C4-2B (cell line): ENCODE results near the gene ZBTB20.

Source experiments
- H3K27ac ChIP-seq: fragments of 450-650 bp; 2 replicates; pipeline ENCODE4 v1.5.1; 2017
- ZFX ChIP-seq: fragments of 450-650 bp; IDR thresholded peaks from 2 replicates; pipeline ENCODE4 v1.6.1; 2017
- TF ChIP-seq, protein P1 (sequence below): fragments of 450-650 bp; conservative IDR thresholded peaks from 2 replicates; pipeline ENCODE4 v1.5.1; 2017; ENCODE audit warnings: mild to moderate bottlenecking

The ZBTB20 gene

DNA sequence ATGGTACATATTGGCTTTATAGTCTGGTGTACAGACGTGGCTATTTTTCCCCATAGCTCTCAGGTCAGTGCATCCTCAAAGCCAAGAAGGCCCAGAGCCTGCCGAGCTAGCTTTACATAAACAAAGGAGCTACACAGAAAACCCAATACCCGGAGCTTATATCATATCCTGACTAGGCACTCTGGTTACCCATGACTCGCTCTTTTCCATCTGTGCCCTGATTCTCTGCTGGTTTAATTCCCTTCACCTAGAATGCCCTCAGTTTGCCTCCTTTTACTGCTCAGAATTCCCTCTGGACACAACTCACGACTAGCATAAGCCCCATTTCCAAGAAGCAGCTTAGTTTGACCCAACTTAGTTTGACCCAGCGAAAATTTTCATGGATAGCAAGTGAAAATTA, 742.5 kb downstream of the ZBTB20 start:
- TF ChIP-seq, protein P1, sequence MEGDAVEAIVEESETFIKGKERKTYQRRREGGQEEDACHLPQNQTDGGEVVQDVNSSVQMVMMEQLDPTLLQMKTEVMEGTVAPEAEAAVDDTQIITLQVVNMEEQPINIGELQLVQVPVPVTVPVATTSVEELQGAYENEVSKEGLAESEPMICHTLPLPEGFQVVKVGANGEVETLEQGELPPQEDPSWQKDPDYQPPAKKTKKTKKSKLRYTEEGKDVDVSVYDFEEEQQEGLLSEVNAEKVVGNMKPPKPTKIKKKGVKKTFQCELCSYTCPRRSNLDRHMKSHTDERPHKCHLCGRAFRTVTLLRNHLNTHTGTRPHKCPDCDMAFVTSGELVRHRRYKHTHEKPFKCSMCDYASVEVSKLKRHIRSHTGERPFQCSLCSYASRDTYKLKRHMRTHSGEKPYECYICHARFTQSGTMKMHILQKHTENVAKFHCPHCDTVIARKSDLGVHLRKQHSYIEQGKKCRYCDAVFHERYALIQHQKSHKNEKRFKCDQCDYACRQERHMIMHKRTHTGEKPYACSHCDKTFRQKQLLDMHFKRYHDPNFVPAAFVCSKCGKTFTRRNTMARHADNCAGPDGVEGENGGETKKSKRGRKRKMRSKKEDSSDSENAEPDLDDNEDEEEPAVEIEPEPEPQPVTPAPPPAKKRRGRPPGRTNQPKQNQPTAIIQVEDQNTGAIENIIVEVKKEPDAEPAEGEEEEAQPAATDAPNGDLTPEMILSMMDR, result no peak
- TF ChIP-seq ZFX, result no peak

DNA sequence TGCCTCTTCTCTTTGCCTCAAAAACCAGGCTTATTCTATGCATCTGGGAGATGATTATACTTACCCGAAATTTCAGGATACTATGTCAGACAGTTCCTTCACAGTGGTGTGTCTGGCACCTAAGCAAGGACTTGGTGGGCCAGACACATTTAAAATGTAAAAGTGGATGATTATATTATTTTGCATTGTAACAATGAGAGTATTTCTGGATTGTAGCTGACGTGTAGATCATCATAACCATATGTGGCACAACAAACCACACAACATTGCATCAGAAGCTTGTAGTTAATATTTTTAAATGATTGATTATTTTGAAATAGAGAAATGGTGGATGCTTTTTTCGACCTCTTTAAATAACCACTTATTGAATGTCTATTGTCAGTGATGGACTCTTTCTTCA, 744.2 kb downstream of the ZBTB20 start:
- no peak overlapping the region for H3K27ac ChIP-seq
- no peak for TF ChIP-seq ZFX
- TF ChIP-seq, protein P1, result no peak

More for the DNA sequence above, 742.5 kb downstream of the ZBTB20 start:
- no peak overlapping the region for H3K27ac ChIP-seq

DNA sequence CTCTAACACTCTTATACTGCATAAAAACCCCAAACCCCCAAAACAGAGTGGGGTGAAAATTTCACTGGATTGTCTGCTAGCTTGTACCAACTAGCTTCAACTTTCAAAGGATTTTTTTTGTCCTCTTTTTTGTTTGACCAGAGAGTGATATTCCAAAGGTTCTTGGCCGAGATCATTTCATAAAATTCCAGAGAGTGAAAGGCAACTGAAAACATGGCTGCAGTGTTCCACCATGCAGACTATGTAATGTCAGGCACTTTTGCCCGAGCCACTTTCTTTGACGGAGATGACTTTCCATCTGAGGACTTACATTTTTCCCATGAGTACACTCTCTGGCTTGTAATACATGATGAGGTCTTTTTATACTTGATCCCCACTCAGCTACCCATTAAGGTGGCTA, 745.7 kb downstream of the ZBTB20 start:
- H3K27ac ChIP-seq, result no peak overlapping the region
- no peak for TF ChIP-seq ZFX
- TF ChIP-seq, protein P1, result no peak

DNA sequence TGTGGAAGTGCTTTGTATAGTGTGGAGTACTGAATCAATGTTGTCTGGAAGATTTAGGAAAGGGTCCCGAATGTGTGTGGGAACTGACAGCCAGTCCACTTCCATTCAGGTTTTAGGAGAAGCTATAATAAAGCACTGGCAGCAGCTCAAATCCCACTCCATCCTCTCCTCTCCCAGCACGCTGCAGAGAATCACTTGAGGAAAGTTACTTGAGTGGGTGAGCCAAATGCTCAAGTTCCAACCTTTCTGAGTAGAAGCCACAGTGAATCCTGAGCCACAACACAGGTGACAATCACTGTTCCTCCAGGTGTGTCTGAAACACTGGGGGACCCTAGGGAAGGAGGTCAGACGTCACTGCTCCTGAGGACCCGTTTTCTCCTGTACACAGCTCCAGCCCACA, 746.7 kb downstream of the ZBTB20 start:
- H3K27ac ChIP-seq, result no peak overlapping the region
- TF ChIP-seq ZFX, result no peak
- TF ChIP-seq, protein P1, result no peak

DNA sequence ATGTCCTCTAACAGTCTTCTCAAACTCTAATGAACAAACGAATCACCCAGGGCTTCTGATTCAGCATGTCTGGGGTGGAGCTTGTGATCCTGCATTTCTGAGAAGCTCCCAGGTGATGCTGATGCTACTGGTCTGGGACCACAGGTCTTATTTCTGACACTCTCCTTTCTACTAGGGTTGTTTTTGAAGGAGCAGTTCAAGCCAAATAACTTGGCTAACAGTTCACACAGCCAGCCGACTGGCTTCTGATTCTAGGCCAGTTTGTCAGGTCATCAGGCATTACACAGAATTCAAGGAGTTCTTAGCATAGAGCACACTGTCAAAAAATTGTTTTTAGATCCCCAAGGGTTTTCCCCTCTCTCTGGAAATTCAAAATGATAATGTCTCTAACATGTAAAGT, 752.5 kb downstream of the ZBTB20 start:
- no peak overlapping the region for H3K27ac ChIP-seq
- TF ChIP-seq, protein P1, result no peak
- no peak for TF ChIP-seq ZFX

DNA sequence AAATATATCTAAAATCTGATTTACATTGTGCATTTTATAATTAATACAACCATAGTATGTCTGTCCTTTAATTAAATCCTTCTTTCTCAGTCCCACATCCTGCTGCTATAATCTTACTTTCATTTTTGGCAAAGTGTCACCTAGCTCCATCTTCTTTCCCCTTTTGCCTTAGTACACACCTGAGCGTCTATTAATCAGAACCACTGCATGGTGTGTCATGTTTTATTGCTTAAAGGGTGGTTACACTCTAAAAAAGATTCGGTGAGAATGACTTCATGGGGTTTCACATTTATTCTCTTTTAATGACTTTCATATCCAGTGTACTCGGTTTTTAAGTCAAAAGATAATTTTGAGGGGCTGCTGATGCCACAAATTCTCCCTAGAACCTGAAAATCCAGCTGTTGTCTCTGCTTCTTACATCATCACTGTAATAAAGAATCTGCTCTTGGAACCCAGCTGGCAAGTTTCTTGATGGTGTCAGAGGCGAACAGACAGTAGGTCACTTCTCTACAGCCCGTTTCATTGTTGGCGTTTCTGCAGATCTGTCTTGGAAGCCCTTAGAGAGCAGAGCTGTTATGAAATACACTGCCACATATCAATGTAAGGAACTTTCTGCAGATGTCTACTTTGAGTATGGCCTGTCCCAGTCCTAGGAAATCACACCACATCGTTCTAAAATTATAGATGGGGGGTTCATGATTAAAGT, 753.6 kb downstream of the ZBTB20 start:
- TF ChIP-seq ZFX, result no peak
- TF ChIP-seq, protein P1, result no peak
- no peak overlapping the region for H3K27ac ChIP-seq

DNA sequence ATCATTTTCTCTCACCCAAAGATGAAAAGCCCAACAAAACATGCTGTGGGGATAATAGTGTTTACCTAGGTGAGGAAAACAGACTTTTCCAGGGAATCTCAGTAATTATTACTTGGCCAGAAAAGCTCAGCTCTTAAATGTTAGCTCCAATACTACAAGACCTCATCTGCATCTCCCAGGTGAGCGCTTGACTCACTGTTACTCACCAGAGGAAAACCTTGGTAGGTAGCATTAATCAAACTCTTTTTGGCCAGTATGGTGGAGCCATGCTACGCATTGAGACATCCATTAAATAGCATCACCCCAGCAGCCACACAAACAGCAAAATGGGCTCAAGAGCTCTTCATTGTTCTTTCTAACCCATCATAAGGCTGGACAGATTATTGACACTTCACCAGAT, 754.3 kb downstream of the ZBTB20 start:
- no peak for TF ChIP-seq ZFX
- TF ChIP-seq, protein P1, result no peak
- H3K27ac ChIP-seq, result no peak overlapping the region
